Sigmoid colon (tissue), 7 donors: ENCODE data around the gene SIPA1. TPM values are rescaled to one million over a fixed set of nuclear protein-coding genes. Genes with fewer than 3 reads are reported as not detected.

Source experiments
- DNase-seq: peaks from one replicate; pipeline ENCODE4 v3.0.0-alpha.2; 2019
- H3K27ac ChIP-seq, 4 donors: fragments of 200-600 bp; sonication (generic); one replicate each; pipeline ENCODE4 v1.5.1; 2016 to 2019; ENCODE audit warnings: mild to moderate bottlenecking in 1 of 4
- H3K27me3 ChIP-seq, 3 donors: fragments of 200-600 bp; sonication (generic); one replicate each; pipeline ENCODE4 v1.5.1; 2019; ENCODE audit warnings: mild to moderate bottlenecking in 1 of 3
- H3K36me3 ChIP-seq, 4 donors: fragments of 200-600 bp; sonication (generic); one replicate each; pipeline ENCODE4 v1.5.1; 2016 to 2019
- H3K4me1 ChIP-seq, 4 donors: fragments of 200-600 bp; sonication (generic); one replicate each; pipeline ENCODE4 v1.5.1; 2017 to 2019
- H3K4me3 ChIP-seq, 4 donors: fragments of 200-600 bp; sonication (generic); one replicate each; pipeline ENCODE4 v1.5.1; 2017 to 2019; ENCODE audit warnings: mild to moderate bottlenecking in 2 of 4, moderate library complexity in 1 of 4
- H3K9me3 ChIP-seq, 4 donors: fragments of 200-600 bp in 3 of 4; sonication (generic) in 3 of 4; one replicate each; pipeline versions ENCODE4 v1.5.1 to v1.6.1; 2013 to 2019
- CTCF ChIP-seq, 4 experiments: fragments of 450-650 bp in 3 of 4; fragments of 200-600 bp in 1 of 4; IDR thresholded peaks; one replicate each; pipeline ENCODE4 v1.5.1; 2016 to 2019; ENCODE audit warnings: antibody characterized with exemption in 4 of 4, mild to moderate bottlenecking in 3 of 4, moderate library complexity in 2 of 4
- EP300 ChIP-seq, 4 donors: sonication (generic); formaldehyde crosslinking; IDR thresholded peaks; one replicate each; pipeline ENCODE4 v1.6.1; 2017; ENCODE audit warnings: antibody characterized with exemption in 4 of 4
- POLR2A ChIP-seq, 2 donors: fragments of 450-650 bp; IDR thresholded peaks; one replicate each; pipeline ENCODE4 v1.6.1; 2016; ENCODE audit warnings: antibody characterized with exemption in 2 of 2, mild to moderate bottlenecking in 2 of 2, moderate library complexity in 2 of 2
- POLR2AphosphoS5 ChIP-seq, 4 donors: sonication (generic); formaldehyde crosslinking; IDR thresholded peaks; one replicate each; pipeline ENCODE4 v1.6.1; 2017; ENCODE audit warnings: antibody characterized with exemption in 4 of 4
- WGBS, 2 donors: extraction: QIAGEN DNeasy Blood & Tissue Kit; methylation state at CpG; one replicate each; pipeline ENCODE4 v1.1.7; 2013; 5-methylcytosine and 5-hydroxymethylcytosine counted together
- intact Hi-C: fragments of 100-400 bp; cut with DNase I; formaldehyde crosslinking; loops from one replicate; pipeline ENCODE4 v1.15.1; 2023
- polyA plus RNA-seq, 3 donors: library from polyadenylated mRNA; stranded (reverse); fragments of 200-250 nt; gene quantifications; one replicate each; pipeline ENCODE4 v1.2.3, GENCODE V29; 2013
- total RNA-seq, 4 donors: library from RNA; depleted of rRNA; stranded (reverse); fragments of >200 nt; gene quantifications; one replicate each; pipeline ENCODE4 v1.1.0, GENCODE V29; 2016
- donor health status: healthy with polysubstance abuse.
- donor health status: Bipolar disorder and iron deficiency.
- donor health status: healthy.

The SIPA1 gene
- total and polyA plus RNA-seq, 7 donors, result 19.9 to 53.6 (median 30.7) TPM

DNA sequence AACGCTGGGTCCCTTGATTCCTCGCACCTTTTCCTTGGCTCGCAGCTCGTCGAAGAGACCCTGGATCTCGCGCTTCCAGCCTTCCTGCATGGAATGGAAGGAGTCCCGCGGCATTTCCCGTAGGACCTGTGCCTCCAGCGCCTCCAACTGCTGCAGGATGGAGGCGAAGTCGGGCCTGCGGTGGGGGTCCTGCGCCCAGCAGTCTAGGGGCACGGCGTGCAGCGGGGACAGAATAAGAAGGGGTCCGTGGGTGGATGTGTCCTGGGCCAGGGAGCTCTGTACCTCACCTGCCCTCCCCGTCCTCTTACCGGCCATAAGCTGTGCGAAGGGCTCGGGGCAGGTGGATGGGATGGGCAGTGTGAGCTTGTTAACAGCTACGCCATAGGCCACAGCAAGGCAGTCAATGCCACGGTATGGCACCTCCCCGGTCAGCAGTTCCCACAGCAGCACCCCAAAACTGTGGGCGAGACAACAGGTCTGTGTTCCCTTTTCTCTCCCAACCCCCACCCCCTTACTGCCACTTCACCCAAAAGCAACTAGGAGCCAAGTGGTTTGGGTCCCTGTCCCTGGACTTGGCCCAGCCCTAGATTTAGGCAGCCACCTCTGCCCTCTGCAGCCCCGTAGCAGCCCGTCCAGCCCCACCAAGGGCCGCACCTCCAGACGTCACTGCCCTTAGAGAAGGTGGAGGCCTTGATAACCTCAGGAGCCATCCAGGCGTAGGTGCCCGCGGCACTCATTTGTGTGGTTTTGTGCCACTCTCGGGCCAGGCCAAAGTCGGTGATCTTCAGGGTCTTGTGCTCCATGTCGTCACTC is 30.1 kb upstream of the SIPA1 start:
- peaks cover 0 to 56% (median 50%) of the 10 kb centered on the region in 4 donors for H3K4me1 ChIP-seq
- peak overlapping the region; percentile 76 to 88 (median 84) for H3K27ac ChIP-seq
- H3K4me3 ChIP-seq, result peak overlapping the region; percentile 11 to 42 (median 34)
- no peaks in the 10 kb centered on the region for H3K27me3 ChIP-seq
- no peak for TF ChIP-seq EP300 (IDR thresholded peaks at IDR 0.05)
- no peak for TF ChIP-seq CTCF (IDR thresholded peaks at IDR 0.05)
- no peak for TF ChIP-seq POLR2AphosphoS5 (IDR thresholded peaks at IDR 0.05)
- no peak for TF ChIP-seq POLR2A (IDR thresholded peaks at IDR 0.05)
- no peak for DNase-seq
- intact Hi-C loops, result loop anchor here (5.0 to 10.0 kb wide), 2 partner anchors 66 to 243 kb away; no protein-coding TSS in a partner anchor
- peaks cover 14 to 48% (median 29%) of the 10 kb centered on the region in 4 donors for H3K36me3 ChIP-seq
- H3K9me3 ChIP-seq, result no peaks in the 10 kb centered on the region
- 90 to 94% methylated on average over 37 of the region's 37 CpGs for WGBS, 2 donors

DNA sequence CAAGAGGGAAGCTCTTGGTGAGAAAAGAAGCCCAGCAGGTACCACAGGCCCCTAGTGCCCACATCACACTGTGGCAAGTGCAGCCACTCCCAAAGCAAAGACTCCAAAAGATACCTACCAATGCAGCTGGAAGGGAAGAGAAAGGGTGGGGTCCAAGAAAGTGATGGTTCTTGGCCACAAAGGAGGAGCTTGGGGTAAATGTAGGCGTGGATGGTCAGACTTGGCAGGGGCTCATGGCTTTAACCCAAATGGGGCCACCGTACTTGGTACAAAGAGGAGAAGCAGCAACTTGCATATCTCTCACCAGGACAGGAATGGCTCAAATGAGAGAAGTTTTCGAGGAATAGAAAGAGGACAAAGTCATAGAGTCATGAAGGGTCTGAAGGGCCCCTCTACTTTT is 28.7 kb upstream of the SIPA1 start:
- peaks cover 14 to 34% (median 26%) of the 10 kb centered on the region in 4 donors for H3K36me3 ChIP-seq
- peaks cover 0 to 65% (median 58%) of the 10 kb centered on the region in 4 donors for H3K4me1 ChIP-seq
- WGBS, 2 donors, result 52 to 67% methylated on average over 3 of the region's 3 CpGs
- intact Hi-C loops, result loop anchor here (5.0 to 10.0 kb wide), 2 partner anchors 67 to 244 kb away; no protein-coding TSS in a partner anchor
- peak overlapping the region in 3 of 4 donors; percentile 9 to 92 (median 39) for H3K27ac ChIP-seq
- no peak for DNase-seq
- no peaks in the 10 kb centered on the region for H3K27me3 ChIP-seq
- TF ChIP-seq EP300 (IDR thresholded peaks at IDR 0.05), result no peak
- no peak for TF ChIP-seq CTCF (IDR thresholded peaks at IDR 0.05)
- no peak for TF ChIP-seq POLR2AphosphoS5 (IDR thresholded peaks at IDR 0.05)
- TF ChIP-seq POLR2A (IDR thresholded peaks at IDR 0.05), result no peak
- no peak overlapping the region for H3K4me3 ChIP-seq
- no peaks in the 10 kb centered on the region for H3K9me3 ChIP-seq

- DNase-seq, result no peak
- H3K36me3 ChIP-seq, result peaks cover 12 to 30% (median 22%) of the 10 kb centered on the region in 4 donors
- intact Hi-C loops, result loop anchor here (5.0 to 10.0 kb wide), 3 partner anchors 67 to 495 kb away; partner anchors contain the start of genes TM7SF2 and ZNHIT2
- TF ChIP-seq CTCF (IDR thresholded peaks at IDR 0.05), result no peak
- no peak for TF ChIP-seq POLR2AphosphoS5 (IDR thresholded peaks at IDR 0.05)
- no peak for TF ChIP-seq POLR2A (IDR thresholded peaks at IDR 0.05)
- no peak for TF ChIP-seq EP300 (IDR thresholded peaks at IDR 0.05)
- WGBS, 2 donors, result 79 to 82% methylated on average over 5 of the region's 5 CpGs
- H3K27me3 ChIP-seq, result no peaks in the 10 kb centered on the region
- H3K27ac ChIP-seq, result peak overlapping the region in 3 of 4 donors; percentile 39 to 92 (median 91)
- no peaks in the 10 kb centered on the region for H3K9me3 ChIP-seq
- no peak overlapping the region for H3K4me3 ChIP-seq
- peaks cover 0 to 65% (median 60%) of the 10 kb centered on the region in 4 donors for H3K4me1 ChIP-seq
These were observed 28.2 kb upstream of the SIPA1 start for GRCh38 chr11:65609665-65610064.

DNA sequence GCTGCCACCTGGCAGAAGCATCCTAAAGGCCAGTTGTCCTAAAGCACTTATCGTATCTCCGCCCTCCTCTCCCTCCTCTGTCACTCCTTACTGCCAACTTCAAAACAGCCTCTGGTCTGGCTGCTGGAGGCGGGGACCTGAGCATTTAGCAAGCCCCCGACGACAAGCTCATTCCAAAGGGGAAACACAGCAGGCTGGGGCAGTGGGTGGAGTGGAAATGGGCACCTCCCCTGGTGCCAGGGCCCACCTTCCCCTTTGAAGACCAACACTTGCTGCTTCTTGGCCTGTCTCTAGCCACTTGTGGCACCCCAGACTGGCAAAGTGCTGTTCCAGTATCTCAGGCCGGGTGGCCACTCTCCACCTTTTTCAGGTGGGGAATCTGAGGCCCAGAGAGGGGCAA is 27.5 kb upstream of the SIPA1 start:
- TF ChIP-seq EP300 (IDR thresholded peaks at IDR 0.05), result no peak
- no peak for TF ChIP-seq POLR2A (IDR thresholded peaks at IDR 0.05)
- no peak for TF ChIP-seq CTCF (IDR thresholded peaks at IDR 0.05)
- TF ChIP-seq POLR2AphosphoS5 (IDR thresholded peaks at IDR 0.05), result no peak
- H3K4me3 ChIP-seq, result peak overlapping the region in 3 of 4 donors; percentile 59 to 88 (median 88)
- peak overlapping the region; percentile 89 to 95 (median 92) for H3K27ac ChIP-seq
- WGBS, 2 donors, result 68 to 74% methylated on average over 6 of the region's 6 CpGs
- H3K4me1 ChIP-seq, result peaks cover 0 to 66% (median 61%) of the 10 kb centered on the region in 4 donors
- intact Hi-C loops, result loop anchor here (10.0 kb wide), 1 partner anchor 496 kb away; the partner anchor contains the start of genes TM7SF2 and ZNHIT2
- DNase-seq, result no peak
- H3K9me3 ChIP-seq, result no peaks in the 10 kb centered on the region
- no peaks in the 10 kb centered on the region for H3K27me3 ChIP-seq
- H3K36me3 ChIP-seq, result peaks cover 4 to 23% (median 15%) of the 10 kb centered on the region in 4 donors
